H9 (cell line): ENCODE results near the gene LAIR1. TPM values are rescaled to one million over a fixed set of nuclear protein-coding genes. Genes with fewer than 3 reads are reported as not detected.

Experiments
- DNase-seq: peaks from one replicate; pipeline ENCODE4 v3.0.0-alpha.2; 2017
- H2AFZ ChIP-seq: one replicate; pipeline ENCODE4 v1.6.1; 2013; ENCODE audit warnings: mild to moderate bottlenecking, low read length, control low read depth, moderate library complexity
- H2AK5ac ChIP-seq: 2 replicates; pipeline ENCODE4 v1.6.1; 2013; ENCODE audit warnings: low read length, control low read depth, mixed read lengths; ENCODE audit not compliant: insufficient read length
- H2BK120ac ChIP-seq: one replicate; pipeline ENCODE4 v1.6.1; 2013; ENCODE audit warnings: low read depth, mild to moderate bottlenecking, low read length, control low read depth, inconsistent platforms; ENCODE audit not compliant: poor library complexity, severe bottlenecking
- H2BK12ac ChIP-seq: 2 replicates; pipeline ENCODE4 v1.6.1; 2013; ENCODE audit warnings: low read length, control low read depth, mixed read lengths, low read depth; ENCODE audit not compliant: insufficient read length
- H2BK15ac ChIP-seq: 2 replicates; pipeline ENCODE4 v1.6.1; 2013; ENCODE audit warnings: low read depth, low read length, control low read depth
- H2BK20ac ChIP-seq: one replicate; pipeline ENCODE4 v1.6.1; 2013; ENCODE audit warnings: low read depth, mild to moderate bottlenecking, low read length, control low read depth, inconsistent platforms; ENCODE audit not compliant: poor library complexity, severe bottlenecking
- H2BK5ac ChIP-seq: 2 replicates; pipeline ENCODE4 v1.6.1; 2013; ENCODE audit warnings: low read length, control low read depth, mixed read lengths; ENCODE audit not compliant: insufficient read length
- H3K14ac ChIP-seq: 2 replicates; pipeline ENCODE4 v1.6.1; 2013; ENCODE audit warnings: low read length, control low read depth; ENCODE audit not compliant: insufficient read depth
- H3K18ac ChIP-seq: 2 replicates; pipeline ENCODE4 v1.6.1; 2013; ENCODE audit warnings: low read depth, mild to moderate bottlenecking, mixed read lengths, low read length, control low read depth; ENCODE audit not compliant: insufficient read length
- H3K23ac ChIP-seq: 2 replicates; pipeline ENCODE4 v1.6.1; 2013; ENCODE audit warnings: low read length, control low read depth, mixed read lengths, low read depth; ENCODE audit not compliant: insufficient read length
- H3K23me2 ChIP-seq: 2 replicates; pipeline ENCODE4 v1.6.1; 2013; ENCODE audit warnings: low read depth, mild to moderate bottlenecking, mixed read lengths, low read length, control low read depth; ENCODE audit not compliant: insufficient read length, poor library complexity, severe bottlenecking
- H3K27ac ChIP-seq: 2 replicates; pipeline ENCODE4 v1.5.1; 2013; ENCODE audit warnings: low read length, control low read depth, mixed read lengths, low read depth; ENCODE audit not compliant: insufficient read length
- H3K27me3 ChIP-seq: 2 replicates; pipeline ENCODE4 v1.6.1; 2013; ENCODE audit warnings: low read length, control low read depth, inconsistent platforms; ENCODE audit not compliant: insufficient read depth
- H3K4ac ChIP-seq: 2 replicates; pipeline ENCODE4 v1.6.1; 2013; ENCODE audit warnings: low read depth, mild to moderate bottlenecking, control low read depth, inconsistent platforms, low read length, moderate library complexity
- H3K4me1 ChIP-seq: 2 replicates; pipeline ENCODE4 v1.6.1; 2013; ENCODE audit warnings: low read length, control low read depth, inconsistent platforms; ENCODE audit not compliant: insufficient read depth
- H3K4me2 ChIP-seq: 2 replicates; pipeline ENCODE4 v1.6.1; 2013; ENCODE audit warnings: low read length, control low read depth, mixed read lengths; ENCODE audit not compliant: insufficient read length, insufficient read depth
- H3K56ac ChIP-seq: 2 replicates; pipeline ENCODE4 v1.6.1; 2013; ENCODE audit warnings: low read depth, mild to moderate bottlenecking, mixed read lengths, low read length, control low read depth; ENCODE audit not compliant: insufficient read length
- H3K79me1 ChIP-seq: 2 replicates; pipeline ENCODE4 v1.6.1; 2013; ENCODE audit warnings: low read depth, mild to moderate bottlenecking, moderate library complexity, low read length, control low read depth, inconsistent platforms; ENCODE audit not compliant: insufficient read depth, poor library complexity, severe bottlenecking
- H3K79me2 ChIP-seq: 2 replicates; pipeline ENCODE4 v1.6.1; 2013; ENCODE audit warnings: low read length, control low read depth, inconsistent platforms; ENCODE audit not compliant: insufficient read depth
- H3K9ac ChIP-seq: 2 replicates; pipeline ENCODE4 v1.6.1; 2013; ENCODE audit warnings: low read length, control low read depth, mixed read lengths; ENCODE audit not compliant: insufficient read length; ENCODE audit errors: extremely low read depth
- H3K9me3 ChIP-seq: one replicate; pipeline ENCODE4 v1.6.1; 2013; ENCODE audit warnings: low read depth, low read length, inconsistent platforms; ENCODE audit not compliant: control insufficient read depth
- H3T11ph ChIP-seq: one replicate; pipeline ENCODE4 v1.6.1; 2013; ENCODE audit warnings: mild to moderate bottlenecking, low read length, control low read depth, inconsistent platforms
- H4K20me1 ChIP-seq: one replicate; pipeline ENCODE4 v1.6.1; 2013; ENCODE audit not compliant: control insufficient read depth, insufficient read length, insufficient read depth
- H4K5ac ChIP-seq: 2 replicates; pipeline ENCODE4 v1.6.1; 2013; ENCODE audit warnings: low read depth, mild to moderate bottlenecking, mixed read lengths, low read length, control low read depth; ENCODE audit not compliant: insufficient read length
- H4K8ac ChIP-seq: replicated peaks from 2 replicates; pipeline ENCODE4 v1.6.1; 2013; ENCODE audit warnings: low read length, control low read depth, mixed read lengths, low read depth; ENCODE audit not compliant: insufficient read length
- H4K91ac ChIP-seq: 2 replicates; pipeline ENCODE4 v1.6.1; 2013; ENCODE audit warnings: low read depth, mild to moderate bottlenecking, moderate library complexity, mixed read lengths, low read length, control low read depth; ENCODE audit not compliant: insufficient read length
- H3K27ac Mint-ChIP-seq, 3 experiments: 2 replicates in 2 of 3; 3 replicates in 1 of 3; pipeline ENCODE4 v1.8.0; 2020 to 2021; ENCODE audit warnings: mixed read lengths in 3 of 3, mild to moderate bottlenecking in 1 of 3, moderate library complexity in 1 of 3
- H3K27me3 Mint-ChIP-seq: 2 replicates; pipeline ENCODE4 v1.8.0; 2021; ENCODE audit warnings: low read depth, mild to moderate bottlenecking, moderate library complexity, mixed read lengths
- H3K36me3 Mint-ChIP-seq, 3 experiments: 2 replicates in 2 of 3; 3 replicates in 1 of 3; pipeline ENCODE4 v1.8.0; 2020 to 2021; ENCODE audit warnings: low read depth in 3 of 3, mixed read lengths in 3 of 3; ENCODE audit not compliant: insufficient read depth in 1 of 3
- H3K4me1 Mint-ChIP-seq, 2 experiments: 2 replicates each; pipeline ENCODE4 v1.8.0; 2020; ENCODE audit warnings: mixed read lengths in 2 of 2
- H3K4me3 Mint-ChIP-seq, 2 experiments: 2 replicates in 1 of 2; 3 replicates in 1 of 2; pipeline ENCODE4 v1.8.0; 2020 to 2021; ENCODE audit warnings: mild to moderate bottlenecking in 2 of 2, mixed read lengths in 2 of 2, moderate library complexity in 1 of 2
- H3K9me3 Mint-ChIP-seq, 2 experiments: 2 replicates in 1 of 2; 3 replicates in 1 of 2; pipeline ENCODE4 v1.8.0; 2020; ENCODE audit warnings: mild to moderate bottlenecking in 2 of 2, mixed read lengths in 2 of 2, moderate library complexity in 1 of 2
- CTCF ChIP-seq: fragments of 200-600 bp; sonication (generic); conservative IDR thresholded peaks from 3 replicates; pipeline ENCODE4 v1.8.0; 2021; ENCODE audit warnings: antibody characterized with exemption, mild to moderate bottlenecking
- WGBS: extraction: QIAGEN DNeasy Blood & Tissue Kit; methylation state at CpG from one replicate; pipeline ENCODE4 v1.1.7; 2013; ENCODE audit warnings: missing lambda C conversion rate, low lambda C conversion rate, mixed read lengths; ENCODE audit not compliant: insufficient read length; ENCODE audit errors: extremely low coverage; 5-methylcytosine and 5-hydroxymethylcytosine counted together
- total RNA-seq: library from RNA; stranded (reverse); gene quantifications from 2 replicates; pipeline ENCODE4 v1.2.1, GENCODE V29; 2021

Gene LAIR1
- total RNA-seq, 1 experiment from 2014 or later, result not detected

DNA sequence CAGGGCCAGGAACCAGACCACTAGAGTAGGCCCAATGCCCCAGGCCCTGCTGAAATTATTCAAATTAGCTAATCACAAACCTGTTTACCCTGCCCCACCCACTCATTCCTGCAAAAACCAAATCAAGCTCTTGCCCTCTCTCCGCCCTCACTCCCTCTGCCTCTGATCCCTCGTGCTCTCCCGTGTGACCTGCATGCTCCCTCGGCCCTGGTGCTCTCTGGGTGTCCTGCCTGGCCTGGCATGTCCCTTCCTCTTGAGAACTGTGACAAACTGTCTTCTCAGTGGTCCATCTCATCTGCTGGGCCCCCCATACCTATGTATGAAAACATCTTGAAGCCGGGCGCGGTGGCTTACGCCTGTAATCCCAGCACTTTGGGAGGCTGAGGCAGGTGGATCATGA, 38.3 kb upstream of the LAIR1 start:
- no peaks in the 10 kb centered on the region for H3K23me2 ChIP-seq
- H4K20me1 ChIP-seq, result no peaks in the 10 kb centered on the region
- no peak overlapping the region for H3K18ac ChIP-seq
- H2AK5ac ChIP-seq, result no peak overlapping the region
- H3K27me3 ChIP-seq, result no peaks in the 10 kb centered on the region
- no peak overlapping the region for H2BK120ac ChIP-seq
- no peak overlapping the region for H2BK20ac ChIP-seq
- H4K5ac ChIP-seq, result no peak overlapping the region
- H3K36me3 Mint-ChIP-seq, result peaks cover 0 to under 1% (median under 1%) of the 10 kb centered on the region in 3 experiments; a peak in 3 of 7 replicates
- H3K4me2 ChIP-seq, result no peak overlapping the region
- no peak for DNase-seq
- no peak overlapping the region for H3T11ph ChIP-seq
- H3K79me1 ChIP-seq, result no peaks in the 10 kb centered on the region
- H2BK5ac ChIP-seq, result no peak overlapping the region
- H3K4me1 Mint-ChIP-seq, result peaks cover 12 to 16% of the 10 kb centered on the region in 2 experiments
- WGBS, result no CpG with 5 or more reads among the region's 8 CpGs
- no peak overlapping the region for H2BK15ac ChIP-seq
- H3K14ac ChIP-seq, result no peak overlapping the region
- no peak overlapping the region for H4K91ac ChIP-seq
- peaks cover 58% of the 10 kb centered on the region for H3K27me3 Mint-ChIP-seq
- H3K9me3 Mint-ChIP-seq, result peaks cover 9 to 78% of the 10 kb centered on the region in 2 experiments
- H3K4ac ChIP-seq, result no peak overlapping the region
- H3K27ac ChIP-seq, result no peak overlapping the region
- no peak overlapping the region for H2AFZ ChIP-seq
- H3K79me2 ChIP-seq, result no peaks in the 10 kb centered on the region
- H2BK12ac ChIP-seq, result no peak overlapping the region
- H3K23ac ChIP-seq, result no peak overlapping the region
- H3K4me3 Mint-ChIP-seq, result no peak overlapping the region; a peak in 2 of 5 replicates
- no peak for TF ChIP-seq CTCF
- H3K56ac ChIP-seq, result no peak overlapping the region
- H3K27ac Mint-ChIP-seq, result peak overlapping the region in 1 of 3 experiments; percentile 68; a peak in 1 of 7 replicates
- no peaks in the 10 kb centered on the region for H3K9me3 ChIP-seq
- no peaks in the 10 kb centered on the region for H3K4me1 ChIP-seq
- no peak overlapping the region for H4K8ac ChIP-seq
- no peak overlapping the region for H3K9ac ChIP-seq
